NCI-H128 (cell line): ENCODE measurements around the gene STOML3.
"Not testable (repeated sequence)": the region's sequence is repeated elsewhere in the genome, so short reads cannot be mapped to it uniquely, and the experiment has no call there.

ENCODE experiments used
- DNase-seq: peaks from one replicate; lab custom pipeline; 2025; ENCODE audit not compliant: unreplicated experiment; lab: John Stamatoyannopoulos, UW

The STOML3 gene

GRCh38 chr13:38990693-38991092, at the start of gene STOML3:
STOML3 (minus strand) TSS chr13:38990831; CDS start chr13:38990721, 110 bp downstream.
- no peak for DNase-seq

GRCh38 chr13:39040206-39040605, 49.6 kb upstream of the STOML3 start:
- no peak for DNase-seq

DNA sequence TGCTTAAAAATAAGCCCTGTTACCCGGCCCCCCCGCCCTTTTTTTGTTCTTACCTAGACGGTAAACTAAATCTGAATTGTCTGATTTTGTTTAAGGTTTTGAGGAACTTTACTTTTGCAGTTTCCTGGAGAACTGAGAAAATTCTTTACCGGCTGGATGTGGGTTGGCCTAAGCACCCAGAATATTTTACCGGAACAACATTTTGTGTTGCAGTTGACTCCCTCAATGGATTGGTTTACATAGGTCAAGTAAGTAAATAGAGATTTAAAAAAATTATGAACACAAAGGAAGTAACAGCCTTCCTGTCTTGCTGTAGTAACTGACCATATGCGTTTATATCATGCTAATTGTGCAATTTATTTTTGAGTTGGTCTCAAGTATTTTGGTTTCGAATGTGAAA, 48.4 kb upstream of the STOML3 start:
- DNase-seq, result no peak

GRCh38 chr13:39038569-39039030, 48.0 kb upstream of the STOML3 start:
- peak; percentile 25 for DNase-seq

DNA sequence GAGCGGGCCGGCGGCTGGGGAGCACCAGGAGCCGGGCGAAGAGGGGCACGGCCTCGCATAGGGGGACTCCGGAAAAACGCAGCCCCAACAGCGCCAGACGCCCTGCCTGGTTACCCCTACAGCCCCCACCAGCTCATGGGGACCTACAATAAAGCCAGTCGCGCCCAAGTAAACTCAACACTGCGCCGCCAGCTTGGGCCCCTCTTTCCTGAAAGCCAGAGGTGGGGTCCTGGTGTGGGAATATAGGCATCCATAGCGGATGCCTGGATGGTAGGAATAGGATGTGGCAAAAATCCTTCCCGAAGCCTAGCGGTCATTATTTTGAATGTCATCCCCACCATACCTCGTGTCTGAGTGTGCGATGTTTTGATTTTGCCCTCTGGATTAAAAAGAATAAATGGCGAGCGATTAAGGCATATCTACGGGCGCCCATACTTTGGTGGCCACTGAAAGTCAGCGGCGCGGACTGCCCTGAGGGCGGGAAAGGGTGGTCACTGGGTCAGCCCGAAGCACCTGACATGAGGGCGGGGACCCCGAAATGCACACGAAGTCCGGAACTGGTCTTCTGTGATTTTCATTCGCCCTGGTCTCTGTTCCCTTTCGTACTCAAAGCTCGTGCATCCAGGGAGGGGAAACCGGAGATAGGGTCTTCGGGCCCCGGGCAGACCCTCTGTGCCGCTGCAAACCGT, 47.4 kb upstream of the STOML3 start, which contains the start of the genes NHLRC3 and PROSER1:
Gene NHLRC3, plus strand, starts transcription at position 577 of the 689 bp plus-strand sequence. CDS start 184 bp downstream, outside the sequence.
Gene PROSER1, minus strand, starts transcription at position 210 of the 689 bp plus-strand sequence. CDS start 847 bp downstream, outside the sequence.
- peak; percentile 94 for DNase-seq

GRCh38 chr13:39037410-39037879, 46.8 kb upstream of the STOML3 start:
- DNase-seq, result peak; percentile 69

DNA sequence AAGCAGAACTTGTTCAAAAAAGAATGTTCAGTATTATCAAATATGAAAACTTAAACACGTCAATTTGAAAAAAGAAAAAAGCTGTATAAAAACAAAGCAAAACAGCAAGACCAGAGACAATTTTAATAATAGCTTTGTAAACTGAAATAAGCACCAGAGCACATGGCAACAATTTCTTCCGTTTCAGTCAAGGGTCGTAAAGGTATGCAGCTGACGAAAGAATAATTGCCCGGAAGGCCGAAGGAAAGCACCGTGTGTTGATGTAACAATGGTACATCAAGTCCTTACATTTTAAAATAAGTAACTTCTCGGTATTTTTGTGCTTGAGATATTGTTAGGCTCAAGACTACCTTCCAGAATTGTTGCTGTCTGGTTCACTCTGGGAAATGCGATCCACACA, 45.6 kb upstream of the STOML3 start:
- DNase-seq, result no peak

DNA sequence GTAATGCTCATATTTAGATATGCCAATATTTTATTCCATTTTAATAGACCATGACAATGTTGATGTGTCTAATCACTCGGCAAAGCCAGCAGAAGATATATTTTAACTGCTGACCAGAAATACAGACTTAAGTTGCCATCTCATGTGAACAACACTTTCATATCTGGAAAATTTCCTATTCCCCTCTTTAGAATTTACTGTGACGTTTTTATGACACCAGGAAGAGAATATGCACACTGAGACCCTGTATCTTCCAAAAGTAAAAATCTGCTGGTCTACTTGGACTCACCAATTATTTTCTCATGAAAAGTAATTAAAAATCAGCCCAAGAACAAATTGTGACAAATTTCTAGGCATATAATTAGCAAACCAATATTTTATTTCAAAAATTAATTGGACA, 45.2 kb upstream of the STOML3 start:
- DNase-seq, result no peak

DNA sequence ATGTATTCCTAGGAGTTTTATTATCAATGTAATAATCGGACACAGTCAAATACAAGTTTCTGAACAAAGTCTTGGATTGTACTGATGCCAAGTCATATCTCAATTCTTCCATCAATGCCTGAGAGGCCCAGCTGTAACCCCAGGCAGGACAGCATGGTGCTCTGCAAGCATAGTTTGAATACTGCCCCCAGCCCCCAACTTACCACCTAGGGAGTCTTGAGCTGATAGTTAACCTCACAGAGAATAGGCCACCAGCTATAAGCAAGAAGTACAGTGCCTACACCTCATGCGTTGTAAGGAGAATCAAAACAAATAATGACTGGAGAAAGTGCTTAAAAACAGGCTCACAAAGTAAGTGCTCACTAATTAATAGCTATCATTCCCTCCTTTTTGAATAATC, 44.6 kb upstream of the STOML3 start:
- no peak for DNase-seq

- no peak for DNase-seq
Observed at GRCh38 chr13:39034085-39034484, 43.5 kb upstream of the STOML3 start.

GRCh38 chr13:39032150-39032549, 41.5 kb upstream of the STOML3 start:
- DNase-seq, result no peak

- DNase-seq, result no peak
Observed at GRCh38 chr13:39025433-39025839, 34.8 kb upstream of the STOML3 start.

DNA sequence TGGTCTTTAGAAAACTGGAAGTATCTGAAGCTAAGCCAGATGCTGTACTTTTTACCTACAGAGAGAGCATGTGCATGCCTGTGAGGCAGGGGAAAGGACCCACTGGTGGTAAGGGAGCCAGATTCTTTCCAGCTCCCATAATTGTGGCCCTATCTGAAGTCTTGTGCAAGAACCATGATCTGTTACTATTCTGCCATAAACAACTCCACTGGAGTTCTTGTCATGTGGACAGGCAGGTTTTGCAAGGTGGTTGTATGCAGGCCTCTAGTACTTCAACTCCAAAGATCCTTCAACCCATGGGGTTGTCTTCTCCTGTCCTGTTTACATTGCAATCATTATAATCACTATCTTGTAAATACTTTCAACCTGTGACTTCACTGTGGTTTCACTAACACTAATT, 33.1 kb upstream of the STOML3 start:
- DNase-seq, result no peak

- DNase-seq, result no peak
Observed at GRCh38 chr13:39023316-39023715, 32.7 kb upstream of the STOML3 start.

- DNase-seq, result no peak
Observed at GRCh38 chr13:39020853-39021462, 30.3 kb upstream of the STOML3 start.

DNA sequence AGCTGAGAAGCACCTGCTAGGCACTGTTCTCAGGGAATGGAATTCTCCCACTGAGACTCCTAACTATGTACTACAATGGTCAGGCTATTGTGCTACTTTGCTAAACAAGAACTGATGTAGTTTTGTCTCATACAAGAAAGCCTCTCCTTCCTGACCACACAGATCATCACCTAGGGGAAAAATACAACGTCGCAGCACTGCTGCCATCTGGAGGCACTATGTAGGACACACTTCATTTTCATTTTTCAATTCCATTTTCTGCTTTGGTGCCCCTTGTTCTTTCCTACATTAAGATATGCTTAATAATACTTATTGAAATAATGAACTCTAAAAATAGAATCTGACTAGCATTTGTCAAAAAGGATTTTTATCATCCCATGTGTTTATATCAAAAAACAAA, 26.2 kb upstream of the STOML3 start:
- peak; percentile 10 for DNase-seq

- no peak for DNase-seq
Observed at GRCh38 chr13:39016087-39016486, 25.5 kb upstream of the STOML3 start.

DNA sequence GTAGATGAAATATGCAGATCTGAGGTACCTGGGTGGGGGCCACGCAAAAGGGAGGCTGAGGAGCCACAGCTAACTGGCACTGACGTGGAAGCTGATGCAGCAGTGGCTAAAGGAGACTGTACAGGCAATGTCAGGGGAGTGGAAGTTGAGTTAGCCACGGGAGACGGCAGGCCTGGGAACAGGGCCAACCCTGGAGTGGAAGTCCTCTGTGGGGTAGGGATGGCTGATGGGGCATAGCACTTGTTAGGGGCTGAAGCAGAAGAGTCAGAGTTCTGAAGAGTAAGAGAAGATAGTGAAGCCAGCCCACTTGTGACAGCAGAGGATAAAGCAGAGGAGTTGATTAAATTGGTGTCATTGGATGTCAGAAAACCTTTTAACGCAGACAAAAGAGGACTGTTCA, 22.8 kb upstream of the STOML3 start:
- no peak for DNase-seq

DNA sequence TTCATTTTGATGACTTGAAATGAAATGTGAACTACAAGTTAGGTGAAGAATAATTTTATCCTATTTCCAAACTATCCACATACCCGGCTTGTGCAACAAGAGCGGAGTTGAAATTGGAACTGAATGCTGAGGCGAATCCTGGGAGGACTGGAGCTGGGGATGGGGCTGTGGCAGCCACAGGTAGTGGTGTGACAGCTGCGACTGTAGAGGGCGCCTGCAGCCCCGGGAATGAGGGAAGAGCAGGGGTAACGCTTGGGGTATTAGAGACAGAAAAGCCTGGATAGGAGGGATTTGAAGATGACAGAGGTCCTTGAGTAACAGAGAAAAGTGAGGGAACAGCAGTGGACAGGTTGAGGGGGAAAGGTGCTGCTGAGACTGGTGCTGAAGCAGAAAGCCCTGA, 22.0 kb upstream of the STOML3 start:
- DNase-seq, result no peak

- DNase-seq, result not testable (repeated sequence)
Observed at GRCh38 chr13:39006371-39007111, 15.9 kb upstream of the STOML3 start.

DNA sequence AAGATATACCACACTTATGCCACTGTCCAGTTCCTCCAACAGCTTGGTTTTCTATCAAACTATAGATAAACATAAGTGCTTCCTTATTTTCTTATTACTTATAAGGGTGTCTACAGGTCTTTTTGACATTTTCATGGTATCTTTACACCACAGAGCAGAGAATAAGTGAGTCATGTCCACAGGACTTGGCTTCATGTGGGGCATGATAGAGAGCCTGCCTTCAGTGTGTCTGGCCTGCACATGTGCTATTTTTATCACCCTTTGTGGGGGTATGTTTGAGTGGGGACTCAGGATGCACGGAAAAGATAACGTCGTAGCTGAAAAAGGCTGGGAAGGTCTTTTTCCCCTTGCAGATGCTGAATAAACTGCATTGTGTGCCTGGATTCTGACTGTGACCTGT, 8.1 kb upstream of the STOML3 start:
- no peak for DNase-seq

GRCh38 chr13:38993381-38993780, 2.8 kb upstream of the STOML3 start:
- DNase-seq, result no peak
